Measurements from ENCODE around the gene GPNMB. TPM values are rescaled to one million over a fixed set of nuclear protein-coding genes. Genes with fewer than 3 reads are reported as not detected.

GPNMB gene
- total RNA-seq, 4 donors from 2014 or later, result 42.5 to 127 (median 93.7) TPM

DNA sequence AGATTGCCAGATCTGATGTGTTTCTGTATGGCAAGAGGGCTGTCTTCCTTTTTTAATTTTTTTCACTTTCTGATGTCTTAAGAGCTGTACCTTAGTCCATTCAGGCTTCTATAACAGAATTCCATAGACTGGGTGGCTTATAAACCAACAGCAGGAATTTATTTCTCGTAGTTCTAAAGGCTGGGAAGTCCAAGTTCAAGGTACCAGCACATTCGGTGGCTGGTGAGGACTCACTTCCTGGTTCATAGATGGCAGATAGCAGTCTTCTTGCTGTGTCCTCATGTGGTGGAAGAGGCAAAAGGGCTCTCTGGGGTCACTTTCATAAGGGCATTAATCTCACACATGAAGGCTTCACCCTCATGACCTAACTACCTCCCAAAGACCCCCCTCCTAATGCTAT lies 20.8 kb downstream of the GPNMB start:
- Histone ChIP-seq H3K9me3 (no peaks in the 10 kb centered on the region), H3K4me1 (no peaks in the 10 kb centered on the region), H3K27ac (no peak overlapping the region), H3K27me3 (no peaks in the 10 kb centered on the region), H3K4me3 (no peak overlapping the region), H3K36me3 (no peaks in the 10 kb centered on the region)
- intact Hi-C loops (cut with DNase I; ENCODE audit: low total_unique reads), result no loop called here
- TF ChIP-seq, protein P1, sequence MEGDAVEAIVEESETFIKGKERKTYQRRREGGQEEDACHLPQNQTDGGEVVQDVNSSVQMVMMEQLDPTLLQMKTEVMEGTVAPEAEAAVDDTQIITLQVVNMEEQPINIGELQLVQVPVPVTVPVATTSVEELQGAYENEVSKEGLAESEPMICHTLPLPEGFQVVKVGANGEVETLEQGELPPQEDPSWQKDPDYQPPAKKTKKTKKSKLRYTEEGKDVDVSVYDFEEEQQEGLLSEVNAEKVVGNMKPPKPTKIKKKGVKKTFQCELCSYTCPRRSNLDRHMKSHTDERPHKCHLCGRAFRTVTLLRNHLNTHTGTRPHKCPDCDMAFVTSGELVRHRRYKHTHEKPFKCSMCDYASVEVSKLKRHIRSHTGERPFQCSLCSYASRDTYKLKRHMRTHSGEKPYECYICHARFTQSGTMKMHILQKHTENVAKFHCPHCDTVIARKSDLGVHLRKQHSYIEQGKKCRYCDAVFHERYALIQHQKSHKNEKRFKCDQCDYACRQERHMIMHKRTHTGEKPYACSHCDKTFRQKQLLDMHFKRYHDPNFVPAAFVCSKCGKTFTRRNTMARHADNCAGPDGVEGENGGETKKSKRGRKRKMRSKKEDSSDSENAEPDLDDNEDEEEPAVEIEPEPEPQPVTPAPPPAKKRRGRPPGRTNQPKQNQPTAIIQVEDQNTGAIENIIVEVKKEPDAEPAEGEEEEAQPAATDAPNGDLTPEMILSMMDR (IDR thresholded peaks at IDR 0.05), result no peak
- no peak for TF ChIP-seq POLR2A (IDR thresholded peaks at IDR 0.05)
- no peak for DNase-seq

DNA sequence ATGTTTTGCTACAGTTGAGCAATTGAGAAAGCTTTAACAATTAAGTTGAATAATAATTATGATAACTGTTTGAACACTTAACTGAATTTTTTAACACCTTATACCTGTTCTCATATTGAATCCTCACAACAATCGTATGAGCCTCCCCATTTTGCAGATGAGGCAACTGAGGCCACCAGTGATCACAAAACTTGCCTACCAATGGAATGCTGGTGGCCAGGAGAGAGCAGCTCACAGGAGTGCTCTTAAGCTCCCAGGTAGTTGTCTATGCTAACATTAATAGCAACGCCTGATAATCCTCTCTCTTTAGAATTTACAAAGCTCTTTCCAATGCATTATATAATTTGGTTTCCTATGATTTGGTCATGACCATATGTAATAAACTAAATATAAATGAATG lies 21.6 kb downstream of the GPNMB start:
- no peak for DNase-seq
- intact Hi-C loops (cut with DNase I; ENCODE audit: low total_unique reads), result no loop called here

DNA sequence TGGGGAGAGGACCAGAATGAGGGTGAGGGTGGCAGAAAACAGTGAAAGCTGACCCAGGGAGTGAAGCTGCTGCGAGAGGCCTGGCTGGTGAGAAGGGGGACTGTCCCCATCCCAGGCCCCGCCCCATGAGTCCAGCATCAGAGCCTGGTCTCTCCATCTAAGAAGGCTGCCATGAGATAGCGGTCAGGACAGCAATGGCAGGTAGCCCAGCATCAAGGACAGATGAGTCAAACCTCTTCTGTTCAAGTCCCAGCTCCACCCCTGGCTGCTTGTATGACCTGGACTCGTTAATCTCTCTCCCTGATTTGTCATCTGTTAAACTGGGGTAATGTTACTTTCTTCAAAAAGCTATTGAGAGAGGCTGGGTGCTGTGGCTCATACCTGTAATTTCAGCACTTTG lies 22.2 kb downstream of the GPNMB start:
- H3K27me3 ChIP-seq, result no peaks in the 10 kb centered on the region
- no peak for DNase-seq
- no peak overlapping the region for H3K4me3 ChIP-seq
- no peaks in the 10 kb centered on the region for H3K9me3 ChIP-seq
- H3K4me1 ChIP-seq, result no peaks in the 10 kb centered on the region
- H3K36me3 ChIP-seq, result no peaks in the 10 kb centered on the region
- intact Hi-C loops (cut with DNase I; ENCODE audit: low total_unique reads), result no loop called here
- TF ChIP-seq, protein P1 (IDR thresholded peaks at IDR 0.05), result no peak
- no peak for TF ChIP-seq POLR2A (IDR thresholded peaks at IDR 0.05)
- no peak overlapping the region for H3K27ac ChIP-seq

More for the DNA sequence above, 21.6 kb downstream of the GPNMB start:
- Histone ChIP-seq H3K36me3 (no peaks in the 10 kb centered on the region), H3K27me3 (no peaks in the 10 kb centered on the region), H3K4me1 (no peaks in the 10 kb centered on the region), H3K4me3 (no peak overlapping the region), H3K27ac (no peak overlapping the region), H3K9me3 (no peaks in the 10 kb centered on the region)
- TF ChIP-seq, protein P1 (IDR thresholded peaks at IDR 0.05), result no peak
- TF ChIP-seq POLR2A (IDR thresholded peaks at IDR 0.05), result no peak

DNA sequence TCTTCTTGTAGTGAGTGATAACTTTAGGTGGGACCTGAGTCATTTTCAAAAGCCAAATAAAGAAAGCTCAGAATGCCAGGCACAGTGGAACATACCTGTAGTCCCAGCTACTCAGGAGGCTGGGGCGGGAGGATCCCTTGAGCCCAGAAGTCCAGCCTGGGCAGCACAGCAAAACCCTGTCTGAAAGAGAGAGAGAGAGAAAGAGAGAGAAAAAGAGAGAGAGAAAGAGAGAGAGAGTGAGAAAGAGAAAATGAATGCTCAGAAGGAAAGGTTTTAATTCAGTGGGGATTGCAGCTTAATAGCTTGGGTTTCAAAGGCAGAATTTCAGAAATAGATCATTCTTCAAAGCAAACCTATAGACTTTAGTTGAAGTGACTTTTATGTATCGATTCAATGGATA lies 25.7 kb downstream of the GPNMB start:
- Histone ChIP-seq H3K4me3 (no peak overlapping the region), H3K27me3 (no peaks in the 10 kb centered on the region), H3K36me3 (no peaks in the 10 kb centered on the region), H3K9me3 (no peaks in the 10 kb centered on the region), H3K4me1 (no peaks in the 10 kb centered on the region), H3K27ac (no peak overlapping the region)
- intact Hi-C loops (cut with DNase I; ENCODE audit: low total_unique reads), result no loop called here
- TF ChIP-seq POLR2A (IDR thresholded peaks at IDR 0.05), result no peak
- TF ChIP-seq, protein P1 (IDR thresholded peaks at IDR 0.05), result no peak
- DNase-seq, result no peak

DNA sequence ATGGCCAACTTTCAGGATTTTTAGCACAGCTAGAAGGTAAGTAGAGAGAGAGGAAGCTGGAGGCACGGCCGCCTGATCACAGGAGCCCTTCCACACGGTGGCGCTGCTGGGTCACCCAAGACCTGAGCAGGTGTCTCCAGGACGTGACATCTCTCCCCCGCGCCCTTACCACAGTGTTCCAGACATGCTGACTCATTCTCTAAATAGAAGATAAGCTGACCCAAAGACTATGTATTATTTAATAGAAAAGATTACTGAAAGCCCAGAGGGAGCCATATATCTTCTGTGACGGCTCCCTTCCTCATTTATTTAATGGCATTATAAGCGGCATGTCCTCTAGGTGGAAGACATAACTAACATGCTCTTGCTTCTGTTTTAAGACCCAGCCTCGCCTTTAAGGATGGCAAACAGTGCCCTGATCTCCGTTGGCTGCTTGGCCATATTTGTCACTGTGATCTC lies 26.6 kb downstream of the GPNMB start:
- Histone ChIP-seq H3K4me1 (no peaks in the 10 kb centered on the region), H3K9me3 (no peaks in the 10 kb centered on the region), H3K27me3 (no peaks in the 10 kb centered on the region), H3K36me3 (no peaks in the 10 kb centered on the region), H3K27ac (no peak overlapping the region), H3K4me3 (no peak overlapping the region)
- DNase-seq, result peak; percentile 53 to 64
- intact Hi-C loops (cut with DNase I; ENCODE audit: low total_unique reads), result no loop called here
- TF ChIP-seq, protein P1 (IDR thresholded peaks at IDR 0.05), result peak; percentile 28 to 51 (median 37)
- no peak for TF ChIP-seq POLR2A (IDR thresholded peaks at IDR 0.05)
